ENCODE measurements around the gene SIL1. TPM values are rescaled to one million over a fixed set of nuclear protein-coding genes. Genes with fewer than 3 reads are reported as not detected.

SIL1 gene
- total and polyA plus RNA-seq, 2 donors (not counting 3 experiments of a cell fraction or from before 2014, with no cell fraction given): 47.6 to 67.2 TPM

- no peak for FAIRE-seq
- Histone ChIP-seq H3K79me2 (ENCODE audit: control insufficient read depth, insufficient read depth, low read length) (no peaks in the 10 kb centered on the region), H3K9ac (replicated peaks; ENCODE audit: extremely low read depth, insufficient read depth, low read length) (no peak overlapping the region), H3K9me3 (replicated peaks; ENCODE audit: control insufficient read depth, insufficient read depth, low read length) (no peaks in the 10 kb centered on the region), H3K4me3 (replicated peaks in 1 of 3; ENCODE audit: insufficient read depth in 1 of 3, low read depth in 1 of 3, low read length in 3 of 3) (no peak overlapping the region), H3K27ac (ENCODE audit: insufficient read depth, low read depth, low read length) (no peak overlapping the region), H3K9me1 (replicated peaks; ENCODE audit: control insufficient read depth, extremely low read depth, insufficient read depth, low read length) (no peaks in the 10 kb centered on the region), H2AFZ (ENCODE audit: low read depth, low read length) (no peak overlapping the region), H3K4me1 (ENCODE audit: control insufficient read depth, extremely low read depth, insufficient read depth, low read length) (peaks cover 13% of the 10 kb centered on the region), H3K36me3 (ENCODE audit: control insufficient read depth in 2 of 2, extremely low read depth in 1 of 2, insufficient read depth in 2 of 2, low read length in 2 of 2) (no peaks in the 10 kb centered on the region), H3K27me3 (ENCODE audit: control insufficient read depth in 2 of 2, insufficient read depth in 2 of 2, low read length in 2 of 2) (no peaks in the 10 kb centered on the region), H4K20me1 (replicated peaks; ENCODE audit: control insufficient read depth, extremely low read depth, insufficient read depth, low read length) (no peaks in the 10 kb centered on the region), H3K4me2 (ENCODE audit: insufficient read depth, low read length) (no peak overlapping the region)
- CTCF ChIA-PET: interaction anchor here (1.0 kb wide), 1 partner anchor 12 kb away, joined by 4 read pairs; no protein-coding TSS in a partner anchor
- no TSS peak for BruUV-seq (replicated peaks)
- dilution Hi-C loops (cut with MboI; ENCODE audit: extremely low pct_ligation_motif_present, low sequenced_read_pairs): no loop called here
- POLR2A ChIA-PET: no interaction called here
- intact Hi-C loops (cut with micrococcal nuclease): no loop called here
- TF ChIP-seq FOS (IDR thresholded peaks at IDR 0.05; ENCODE audit: borderline replicate concordance, insufficient read depth, low read length) (no peak), MAX (IDR thresholded peaks at IDR 0.05; ENCODE audit: insufficient read depth, insufficient read length) (no peak), EZH2 (IDR thresholded peaks at IDR 0.05; ENCODE audit: borderline replicate concordance, low read depth, low read length, severe bottlenecking) (no peak), POLR2AphosphoS5 (IDR thresholded peaks at IDR 0.05; ENCODE audit: insufficient read depth, low read depth, low read length) (no peak), GATA2 (IDR thresholded peaks at IDR 0.05; ENCODE audit: insufficient read depth, insufficient read length, low read depth, low read length) (no peak), JUN (IDR thresholded peaks at IDR 0.05; ENCODE audit: borderline replicate concordance, insufficient read depth, insufficient read length, low read depth) (no peak), MYC (IDR thresholded peaks at IDR 0.05; ENCODE audit: low read depth, low read length) (no peak), CTCF (IDR thresholded peaks at IDR 0.05; ENCODE audit: extremely low read depth in 1 of 2, insufficient read depth in 1 of 2, low read depth in 1 of 2, low read length in 2 of 2) (no peak)
- no peak for DNase-seq (ENCODE audit: low read depth, low spot score)
Observed at GRCh38 chr5:139016186-139016585, 182.0 kb downstream of the SIL1 start.
